Measurements from ENCODE around the gene JMJD7.
"Not testable (repeated sequence)": the region's sequence is repeated elsewhere in the genome, so short reads cannot be mapped to it uniquely, and the experiment has no call there.

JMJD7 gene

DNA sequence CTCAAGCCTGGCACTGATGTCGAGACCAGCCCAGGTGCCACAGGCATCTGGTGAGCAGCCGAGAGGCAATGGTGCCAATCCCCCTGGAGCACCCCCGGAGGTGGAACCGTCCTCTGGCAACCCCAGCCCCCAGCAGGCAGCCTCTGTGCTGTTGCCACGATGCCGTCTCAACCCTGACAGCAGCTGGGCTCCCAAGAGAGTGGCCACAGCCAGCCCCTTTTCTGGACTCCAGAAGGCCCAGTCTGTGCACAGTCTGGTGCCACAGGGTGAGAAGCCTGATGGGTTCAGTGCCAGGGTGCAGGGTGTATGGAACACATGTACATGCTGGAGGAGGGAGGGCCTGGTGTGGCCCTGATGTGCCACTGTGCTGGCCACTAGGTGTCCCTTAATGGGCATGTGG lies 4.9 kb upstream of the JMJD7 start:
- no peak for DNase-seq

DNA sequence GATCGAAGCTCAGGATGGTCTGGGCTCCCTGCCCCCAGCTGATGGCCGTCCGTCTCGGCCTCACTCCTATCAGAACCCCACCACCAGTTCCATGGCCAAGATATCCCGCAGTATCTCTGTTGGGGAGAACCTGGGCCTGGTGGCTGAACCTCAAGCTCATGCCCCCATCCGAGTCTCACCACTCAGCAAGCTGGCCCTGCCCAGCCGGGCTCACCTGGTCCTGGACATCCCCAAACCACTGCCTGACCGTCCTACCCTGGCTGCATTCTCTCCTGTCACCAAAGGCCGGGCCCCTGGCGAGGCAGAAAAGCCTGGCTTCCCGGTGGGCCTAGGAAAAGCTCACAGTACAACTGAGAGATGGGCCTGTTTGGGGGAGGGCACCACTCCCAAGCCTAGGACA lies 4.4 kb upstream of the JMJD7 start:
- DNase-seq: no peak

DNA sequence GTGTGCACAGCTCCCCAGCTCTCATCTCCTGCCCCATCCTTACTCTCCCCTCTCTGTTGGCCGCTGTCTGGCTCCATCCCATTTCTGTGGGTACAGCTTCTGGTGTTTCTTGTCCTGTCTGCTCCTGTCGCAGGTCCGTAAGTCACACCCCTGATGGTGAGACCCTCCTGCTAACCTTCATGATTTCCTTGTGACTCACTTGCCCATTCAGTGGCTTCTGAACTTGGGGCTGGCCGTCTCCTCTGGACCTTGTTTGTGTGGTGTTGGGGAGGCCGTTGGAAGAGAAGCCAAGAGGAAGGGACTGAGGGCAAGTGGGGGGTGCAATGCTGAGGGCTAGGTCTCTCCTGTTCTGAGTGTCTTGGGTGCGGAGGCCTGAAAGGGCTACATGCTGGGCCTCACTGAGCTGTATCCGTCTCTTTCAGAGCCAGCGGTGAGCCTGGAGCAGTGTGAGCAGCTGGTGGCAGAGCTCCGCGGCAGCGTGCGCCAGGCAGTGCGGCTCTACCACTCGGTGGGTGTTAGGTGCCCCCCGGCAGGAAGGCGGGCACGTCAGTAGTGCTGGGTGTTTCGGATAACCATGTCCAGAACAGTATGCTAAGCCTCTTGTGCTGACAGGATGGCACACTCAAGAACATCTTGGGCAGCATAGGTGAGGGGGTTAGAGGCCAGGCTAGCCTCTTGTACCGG lies 3.7 kb upstream of the JMJD7 start:
- DNase-seq: no peak

DNA sequence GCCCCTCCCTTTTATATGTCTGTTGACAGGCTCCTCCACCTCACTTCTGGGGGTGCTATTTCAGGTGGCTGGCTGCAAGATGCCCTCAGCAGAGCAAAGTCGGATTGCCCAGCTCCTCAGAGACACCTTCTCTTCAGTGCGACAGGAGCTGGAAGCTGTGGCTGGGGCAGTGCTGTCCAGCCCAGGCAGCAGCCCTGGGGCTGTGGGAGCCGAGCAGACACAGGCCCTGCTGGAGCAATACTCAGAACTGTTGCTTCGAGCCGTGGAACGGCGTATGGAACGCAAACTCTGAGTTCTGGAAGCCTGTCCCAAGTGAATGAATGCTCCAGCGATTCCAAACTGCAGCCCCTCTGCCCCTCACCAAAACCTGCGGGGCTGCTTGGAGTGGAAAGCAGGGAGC lies 2.7 kb upstream of the JMJD7 start:
- no peak for DNase-seq

DNA sequence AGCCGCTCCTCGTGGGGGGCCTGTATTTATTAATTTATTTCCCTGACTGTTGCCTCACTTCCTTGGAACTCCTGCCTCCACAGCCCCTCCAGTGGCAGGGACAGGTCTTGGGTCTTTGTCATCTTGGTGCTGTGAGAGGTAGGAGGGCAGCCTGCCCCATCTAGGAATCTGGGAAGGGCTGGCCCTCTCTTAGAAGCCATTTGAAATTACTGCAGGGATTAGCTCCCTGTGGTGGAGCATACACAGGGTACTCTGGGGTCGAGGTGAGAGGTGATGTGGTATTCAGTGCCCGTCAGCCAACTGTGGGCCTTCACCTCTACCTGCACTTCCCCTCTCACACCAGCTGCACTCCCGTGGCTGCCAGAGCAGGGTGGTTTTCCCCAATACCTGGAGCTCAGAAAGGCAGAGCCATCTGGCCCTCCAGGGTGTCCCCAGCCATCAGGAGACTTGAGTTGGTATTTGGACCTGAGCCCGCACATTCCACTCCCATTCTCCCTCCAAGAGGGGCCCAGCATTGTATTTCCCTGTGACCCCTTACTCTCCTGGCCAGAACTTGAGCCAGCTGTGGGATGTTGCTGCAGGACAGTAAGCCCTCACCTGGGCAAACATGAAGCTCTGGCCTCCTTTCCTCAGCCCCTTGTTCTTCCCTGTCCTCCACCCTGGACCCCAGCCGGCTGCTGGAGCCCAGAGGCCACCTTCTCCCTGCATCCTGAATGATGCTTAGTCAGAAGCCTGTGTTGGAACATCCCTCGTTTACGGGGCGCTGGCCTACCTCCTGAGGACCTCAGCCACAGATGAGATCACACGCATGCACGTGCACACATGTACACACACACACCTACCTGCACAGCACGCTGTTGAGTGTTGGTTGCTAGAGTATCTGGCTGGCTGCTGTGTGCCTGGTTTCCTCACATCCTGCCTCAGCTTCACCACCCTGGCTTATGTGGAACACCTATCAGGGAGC lies 2.0 kb upstream of the JMJD7 start:
- no peak for DNase-seq

DNA sequence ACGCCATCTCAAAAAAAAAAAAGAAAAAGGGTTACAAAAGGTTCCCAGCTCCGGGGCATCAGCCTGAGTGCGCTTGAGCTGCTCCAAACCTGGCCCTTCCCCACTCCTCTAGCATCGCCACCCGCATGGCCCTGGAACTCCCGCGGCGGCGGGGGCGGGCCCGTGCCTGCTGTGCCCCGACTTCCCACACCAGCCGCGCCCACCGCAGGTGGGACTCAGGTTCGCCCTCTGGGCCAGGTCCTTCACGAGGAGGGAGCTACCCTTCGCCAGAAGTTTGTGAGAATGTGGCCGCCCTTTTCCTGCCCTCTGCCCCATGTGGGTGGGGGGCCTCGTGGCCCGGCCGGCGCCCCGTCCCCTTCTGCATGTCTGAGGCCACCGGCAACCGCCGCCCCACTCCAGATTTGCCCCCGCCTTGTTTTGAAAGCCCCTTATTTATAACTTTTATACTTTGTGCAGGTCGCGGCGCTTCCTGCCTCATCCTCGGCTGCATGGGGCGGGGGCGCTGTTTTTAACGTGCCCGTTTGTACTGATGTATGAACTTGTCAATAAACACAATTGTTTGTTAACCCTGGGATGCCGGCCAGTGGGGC lies 507 bp upstream of the JMJD7 start:
- peak; percentile 41 for DNase-seq

DNA sequence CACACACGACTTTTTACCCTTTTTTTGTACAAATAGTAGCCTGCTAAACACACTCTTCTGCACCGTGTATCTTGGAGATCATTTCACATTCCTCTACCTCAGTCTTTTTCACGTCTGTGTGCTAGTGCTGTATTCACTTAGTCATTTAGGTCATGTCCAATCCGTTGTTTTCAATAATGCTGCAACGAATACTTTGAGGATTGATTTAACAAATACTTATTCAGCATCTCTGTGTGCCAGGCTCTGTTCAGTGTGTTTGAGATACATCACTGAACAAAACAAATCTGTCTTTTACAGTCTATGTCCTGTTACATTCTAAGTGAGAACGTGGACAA lies 882 bp downstream of the JMJD7 start:
- DNase-seq: no peak

DNA sequence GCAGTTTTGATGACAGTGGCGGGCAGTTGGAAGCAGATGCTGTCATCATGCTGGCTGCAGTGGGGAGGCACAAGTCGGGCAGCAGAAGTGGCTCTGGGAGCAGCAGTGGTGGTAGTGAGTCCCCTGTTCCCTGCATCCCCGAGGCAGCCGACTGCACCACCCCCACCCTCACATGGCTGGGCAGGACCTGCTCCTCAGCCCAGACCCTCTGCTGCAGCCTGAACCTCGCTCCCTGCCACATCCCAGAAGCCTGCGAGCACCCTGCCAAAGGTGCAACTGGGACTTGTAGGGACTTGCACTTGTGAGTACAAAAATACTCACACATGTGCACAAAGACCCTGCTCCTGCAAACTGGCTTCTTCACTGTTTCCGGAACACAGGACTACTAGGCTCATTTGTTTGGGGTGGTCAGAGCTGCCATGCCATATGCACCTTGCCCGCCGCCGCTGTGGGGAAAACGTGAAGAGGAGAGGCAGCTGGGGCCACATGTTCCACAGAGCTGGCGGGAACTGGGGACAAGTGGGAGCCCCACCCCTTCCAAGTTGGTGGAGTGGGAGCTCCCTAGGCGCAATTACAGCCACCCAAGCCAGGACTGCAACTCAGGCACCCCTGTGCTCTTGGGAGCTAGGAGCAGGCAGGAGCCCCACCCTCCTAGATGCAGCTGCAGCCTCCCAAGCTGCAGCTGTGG lies 2.2 kb downstream of the JMJD7 start:
- no peak for DNase-seq

DNA sequence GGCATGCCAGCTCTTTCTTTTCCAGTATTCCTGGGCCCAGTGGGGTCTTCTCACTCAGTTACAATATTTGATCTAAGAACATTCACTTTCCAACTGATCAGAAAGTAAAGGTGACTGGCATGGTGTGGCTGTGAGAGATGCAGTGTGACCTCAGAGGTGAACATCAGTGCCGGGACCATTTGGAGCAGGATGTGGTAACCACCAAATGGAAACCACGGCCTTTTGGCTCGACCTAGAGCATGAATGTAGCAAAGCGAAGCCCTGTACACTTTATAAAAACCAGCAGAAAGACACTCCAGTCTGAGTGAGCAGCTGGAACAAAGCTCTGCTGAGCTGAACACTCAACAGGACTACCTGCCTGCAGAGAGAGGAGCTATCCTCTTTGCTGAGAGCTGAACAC lies 3.4 kb downstream of the JMJD7 start:
- not testable (repeated sequence) for DNase-seq

DNA sequence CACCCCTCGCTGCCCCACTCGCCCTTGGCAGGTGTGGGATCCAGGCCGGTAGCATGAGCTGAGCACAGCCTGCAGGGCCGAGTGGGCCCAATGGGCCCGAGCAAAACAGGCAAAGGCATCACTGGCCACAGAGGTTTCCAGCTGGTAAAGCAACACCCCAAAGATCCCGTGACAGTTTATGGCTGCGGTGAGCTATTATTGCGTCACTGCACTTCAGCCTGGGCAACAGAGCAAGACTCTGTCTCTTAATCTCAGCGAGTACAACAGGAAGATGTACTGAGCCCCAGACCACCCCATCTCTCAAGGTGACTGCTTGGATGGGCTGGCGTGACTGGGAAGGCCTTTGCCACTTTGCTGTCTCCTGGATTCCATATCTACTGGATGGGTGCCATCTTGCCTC lies 4.3 kb downstream of the JMJD7 start:
- DNase-seq: no peak

DNA sequence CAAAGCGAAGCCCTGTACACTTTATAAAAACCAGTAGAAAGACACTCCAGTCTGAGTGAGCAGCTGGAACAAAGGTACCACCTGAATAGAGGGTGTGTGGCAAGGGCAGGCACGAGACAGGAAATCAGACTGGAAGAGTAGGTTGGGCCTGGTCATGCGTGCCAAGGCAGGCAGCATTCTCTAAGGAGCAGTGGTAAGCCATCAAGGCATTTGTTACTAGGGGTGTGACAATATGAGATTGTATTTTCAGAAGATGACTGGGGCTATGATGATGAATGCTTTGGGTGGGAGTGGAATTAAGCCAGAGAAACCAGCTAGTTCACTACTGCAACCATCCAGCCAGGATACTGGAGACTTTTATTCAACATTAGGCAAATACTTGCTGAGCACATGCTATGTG lies 5.0 kb downstream of the JMJD7 start:
- DNase-seq: no peak

DNA sequence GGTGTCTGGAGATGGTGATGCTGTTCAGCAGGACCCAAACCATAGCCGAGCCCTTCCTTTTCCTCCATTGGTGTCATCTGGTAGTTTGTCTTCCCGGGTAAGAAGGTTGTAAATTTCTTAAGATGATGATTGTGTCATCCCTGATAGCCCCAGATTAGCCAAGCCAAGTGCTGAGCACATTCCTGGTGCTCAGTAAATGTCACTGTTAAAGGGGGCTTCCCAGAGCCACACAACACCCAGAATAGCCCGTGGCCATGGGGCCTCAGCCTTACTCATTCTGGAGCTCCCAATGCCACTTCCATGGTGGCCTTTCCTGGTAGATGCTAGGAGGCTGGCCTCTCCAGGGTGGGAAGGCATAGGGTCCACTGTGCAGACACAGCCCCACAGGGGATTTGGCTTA lies 6.2 kb downstream of the JMJD7 start:
- DNase-seq: no peak

DNA sequence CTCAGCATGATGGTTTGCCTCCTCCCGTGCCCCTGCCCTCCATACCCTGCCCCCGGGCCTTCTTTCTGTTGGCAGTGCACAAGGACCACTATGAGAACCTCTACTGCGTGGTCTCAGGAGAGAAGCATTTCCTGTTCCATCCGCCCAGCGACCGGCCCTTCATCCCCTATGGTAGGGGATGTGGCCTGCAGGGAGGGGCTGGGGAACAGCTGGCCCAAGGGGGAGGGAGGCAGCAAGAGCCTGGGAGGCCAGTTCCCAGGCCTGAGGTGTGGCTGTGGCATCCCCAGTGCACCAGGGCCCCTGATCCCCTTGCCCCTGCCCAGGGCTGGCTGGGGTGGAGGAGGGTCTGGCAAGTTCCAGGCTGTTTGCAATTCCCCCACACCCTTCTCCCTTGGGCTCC lies 8.2 kb downstream of the JMJD7 start:
- no peak for DNase-seq

DNA sequence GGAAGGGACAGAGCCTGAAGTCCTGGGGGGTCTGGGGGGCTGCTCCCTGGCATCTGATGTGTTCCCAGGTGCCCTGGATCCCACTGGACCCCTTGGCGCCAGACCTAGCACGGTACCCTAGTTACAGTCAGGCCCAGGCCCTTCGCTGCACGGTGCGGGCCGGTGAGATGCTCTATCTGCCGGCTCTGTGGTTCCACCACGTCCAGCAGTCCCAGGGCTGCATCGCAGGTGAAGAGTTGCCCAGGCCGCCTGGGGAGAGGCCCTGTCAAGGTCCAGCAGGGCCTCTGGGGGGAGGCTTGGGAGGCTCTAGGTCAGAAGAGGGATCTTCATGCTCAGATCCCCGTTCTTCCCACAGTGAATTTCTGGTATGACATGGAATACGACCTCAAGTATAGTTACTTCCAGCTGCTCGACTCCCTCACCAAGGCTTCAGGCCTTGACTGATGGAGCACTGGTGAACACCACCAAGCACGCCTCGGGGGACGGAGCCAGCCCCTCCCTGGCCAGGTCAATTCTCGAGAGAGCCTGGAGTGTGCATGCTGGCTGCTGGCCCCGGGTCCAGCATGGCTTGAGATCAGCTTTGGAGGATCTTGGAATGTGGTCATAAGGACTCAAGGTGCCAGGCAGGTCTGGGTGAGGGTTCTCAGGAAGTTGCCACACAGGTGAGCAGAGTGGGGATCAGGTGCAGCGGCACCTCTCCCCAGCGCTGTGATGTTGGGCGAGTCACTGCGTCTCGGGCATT lies 9.0 kb downstream of the JMJD7 start:
- no peak for DNase-seq

DNA sequence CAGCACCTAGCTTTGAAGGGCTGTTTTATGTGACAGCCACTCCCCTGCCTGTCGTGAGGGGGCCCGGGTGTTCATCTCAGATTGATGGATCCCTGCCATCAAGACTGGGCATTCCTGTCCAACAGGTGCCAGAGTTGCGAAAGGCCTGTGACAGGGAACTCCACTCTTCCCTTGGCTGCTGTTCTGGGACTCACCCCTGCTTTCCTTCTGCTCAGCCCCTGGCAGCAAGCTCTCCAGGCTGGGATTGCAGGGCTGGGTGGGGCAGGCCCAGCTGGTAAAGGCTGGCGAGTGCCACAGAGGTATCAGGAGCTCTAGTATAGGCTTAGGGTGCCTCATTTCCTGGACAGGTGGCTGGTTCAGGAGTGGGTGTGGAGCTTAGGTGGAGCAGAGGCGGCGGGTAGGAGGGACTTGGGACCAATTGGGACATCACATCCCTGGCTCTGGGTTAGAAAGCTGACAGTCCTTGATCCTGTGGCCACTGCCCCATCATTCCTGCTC lies 10.6 kb downstream of the JMJD7 start, which contains the start of gene PLA2G4B:
Gene PLA2G4B, plus strand, starts transcription at position 448 of the 498 bp plus-strand sequence. CDS start 67 bp downstream, outside the sequence.
- DNase-seq: no peak

DNA sequence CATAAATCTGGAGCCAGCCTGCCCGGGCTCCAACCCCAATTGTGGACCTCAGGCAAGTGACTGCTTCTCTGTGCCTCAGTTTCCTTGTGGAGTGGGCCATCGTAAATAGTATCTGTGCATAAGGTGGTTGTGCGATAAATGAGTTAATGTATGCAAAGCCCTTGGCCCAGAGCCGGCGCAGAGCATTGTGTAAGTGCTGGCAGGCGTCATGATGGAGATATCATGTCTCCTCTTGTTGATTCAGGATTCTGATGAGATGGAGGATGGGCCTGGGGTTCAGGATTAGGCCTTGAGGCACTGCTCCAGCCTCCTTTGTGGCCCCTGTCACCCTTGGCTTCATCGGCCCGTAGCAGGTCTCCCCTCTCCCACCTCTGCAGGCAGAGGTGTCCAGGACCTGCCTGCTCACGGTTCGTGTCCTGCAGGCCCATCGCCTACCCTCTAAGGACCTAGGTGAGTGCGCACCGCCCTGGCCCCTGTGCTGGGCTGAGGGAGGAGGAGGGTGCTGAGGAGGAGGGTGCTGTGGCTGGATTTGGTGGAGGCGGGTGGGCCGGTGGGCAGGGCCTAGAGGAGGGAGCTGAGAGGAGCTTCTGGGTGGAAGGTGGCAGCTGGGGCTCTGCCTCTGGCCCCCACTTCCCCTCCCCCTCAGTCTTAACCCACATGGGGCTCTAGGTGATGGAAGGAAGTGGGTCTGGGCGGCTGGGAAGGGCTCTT lies 12.0 kb downstream of the JMJD7 start:
- DNase-seq: no peak

DNA sequence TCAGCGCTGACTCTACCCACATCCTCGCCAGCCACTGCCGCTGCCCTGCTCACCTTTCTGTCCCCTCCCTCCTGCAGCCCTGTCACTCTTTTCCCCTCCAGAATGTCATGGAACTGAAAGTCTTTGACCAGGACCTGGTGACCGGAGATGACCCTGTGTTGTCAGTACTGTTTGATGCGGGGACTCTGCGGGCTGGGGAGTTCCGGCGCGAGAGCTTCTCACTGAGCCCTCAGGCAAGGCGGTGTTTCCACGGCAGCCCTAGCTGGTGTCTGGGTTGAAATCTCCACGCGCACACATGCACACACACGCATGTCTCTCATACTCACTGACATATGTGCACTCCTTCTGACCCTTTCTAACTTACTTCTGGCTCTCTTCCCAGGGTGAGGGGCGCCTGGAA lies 12.8 kb downstream of the JMJD7 start:
- no peak for DNase-seq

DNA sequence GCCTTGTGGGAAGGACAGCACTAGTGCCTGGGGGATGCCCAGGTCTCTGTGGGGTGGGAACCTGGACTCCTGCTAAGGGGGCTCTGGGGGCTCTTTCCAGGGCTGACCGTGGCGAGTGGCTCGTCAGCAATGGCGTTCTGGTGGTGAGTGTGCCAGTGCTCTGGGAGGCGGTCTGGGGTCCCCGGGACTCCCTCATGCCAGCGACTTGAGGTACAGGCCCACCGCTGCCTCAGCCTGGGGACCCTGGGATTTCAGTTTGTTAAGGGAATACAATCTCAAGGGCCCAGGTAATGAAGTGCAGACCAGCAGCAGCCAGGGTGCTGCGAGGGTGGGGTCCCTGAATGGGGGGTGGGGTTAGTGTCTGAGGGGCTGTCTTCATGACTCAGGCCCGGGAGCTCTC lies 13.2 kb downstream of the JMJD7 start:
- no peak for DNase-seq

DNA sequence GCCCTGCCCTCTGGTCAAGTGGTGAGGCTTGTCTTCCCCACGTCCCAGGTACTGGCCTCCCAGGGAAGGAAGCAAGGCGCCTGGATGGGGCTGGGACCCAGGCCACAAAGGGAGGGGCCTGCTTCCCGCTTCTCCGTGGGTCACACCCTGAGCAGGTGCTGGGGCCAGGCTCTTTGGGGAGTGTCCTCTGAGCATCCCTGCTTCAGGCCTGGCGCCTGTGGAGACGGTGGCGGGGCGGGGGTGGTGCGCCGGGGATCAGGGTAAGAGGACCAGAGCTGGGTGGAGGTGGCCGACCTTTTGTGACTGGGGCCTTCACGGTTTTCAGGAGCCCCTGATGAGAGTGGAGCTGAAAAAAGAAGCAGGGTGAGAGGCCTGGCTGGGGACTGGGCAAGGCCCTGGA lies 14.3 kb downstream of the JMJD7 start:
- no peak for DNase-seq

DNA sequence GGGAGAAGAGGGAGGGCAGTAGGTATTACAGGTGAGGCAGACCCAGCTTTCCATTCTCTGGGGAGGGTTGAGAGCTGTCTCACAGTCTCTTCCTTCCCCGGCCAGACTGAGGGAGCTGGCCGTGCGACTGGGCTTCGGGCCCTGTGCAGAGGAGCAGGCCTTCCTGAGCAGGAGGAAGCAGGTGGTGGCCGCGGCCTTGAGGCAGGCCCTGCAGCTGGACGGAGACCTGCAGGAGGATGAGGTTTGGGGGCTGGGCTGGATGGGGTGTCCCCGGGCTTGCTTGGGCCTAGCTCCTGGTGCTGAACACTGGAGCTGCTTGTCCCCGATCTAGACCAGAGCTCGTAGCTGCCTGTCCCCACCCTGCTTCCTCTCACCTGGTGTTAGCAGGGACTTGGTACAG lies 15.7 kb downstream of the JMJD7 start:
- DNase-seq: no peak

DNA sequence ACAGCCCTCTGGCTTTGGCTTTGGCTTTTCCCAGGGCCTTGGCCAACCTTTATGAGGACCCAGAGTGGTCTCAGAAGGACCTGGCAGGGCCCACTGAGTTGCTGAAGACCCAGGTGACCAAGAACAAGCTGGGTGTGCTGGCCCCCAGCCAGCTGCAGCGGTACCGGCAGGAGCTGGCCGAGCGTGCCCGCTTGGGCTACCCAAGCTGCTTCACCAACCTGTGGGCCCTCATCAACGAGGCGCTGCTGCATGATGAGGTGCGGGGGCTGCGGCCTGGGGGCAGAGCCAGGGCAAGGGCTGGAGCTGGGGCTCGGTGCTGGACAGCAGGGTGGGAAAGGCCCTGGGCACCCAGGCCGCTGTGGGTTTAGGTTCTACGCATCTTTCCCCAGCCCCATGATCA lies 16.9 kb downstream of the JMJD7 start:
- no peak for DNase-seq

DNA sequence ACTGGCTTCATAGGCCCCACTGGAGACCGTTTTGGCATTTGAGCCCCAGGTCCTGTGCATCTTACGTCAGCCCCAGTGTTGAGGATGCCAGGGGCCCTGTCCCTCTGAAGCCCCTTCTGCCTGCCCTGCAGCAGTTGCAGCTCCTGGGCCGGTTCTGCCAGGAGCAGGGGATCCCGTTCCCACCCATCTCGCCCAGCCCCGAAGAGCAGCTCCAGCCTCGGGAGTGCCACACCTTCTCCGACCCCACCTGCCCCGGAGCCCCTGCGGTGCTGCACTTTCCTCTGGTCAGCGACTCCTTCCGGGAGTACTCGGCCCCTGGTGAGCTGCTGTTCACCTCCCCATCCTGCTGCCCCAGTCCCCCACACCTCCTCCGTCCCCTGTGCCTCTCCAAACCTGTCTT lies 19.3 kb downstream of the JMJD7 start:
- DNase-seq: no peak
